HCT116 (cell line): ENCODE measurements around the gene CAB39. TPM values are rescaled to one million over a fixed set of nuclear protein-coding genes. Genes with fewer than 3 reads are reported as not detected.

Source experiments
- ATAC-seq: fragments of 200-7000 bp; cut with Tn5 transposase; 2 replicates; pipeline ENCODE4 v1.9.1; 2020; ENCODE audit warnings: mild to moderate bottlenecking, moderate library complexity
- BruUV-seq: library from RNA; stranded (reverse); fragments of 400-500 nt; replicated peaks from 2 replicates; lab custom pipeline; 2021; lab: Mats Ljungman, UMichigan
- CTCF ChIA-PET: fragments of 300-600 bp; sonication (Branson Sonifier 250); formaldehyde crosslinking; loops from one replicate; lab custom pipeline; 2021; ENCODE audit warnings: antibody characterized with exemption; lab: Charles Lee
- POLR2A ChIA-PET: fragments of 300-600, 350-600 bp; sonication (Branson Sonifier 250); formaldehyde crosslinking; loops from one replicate; lab custom pipeline; 2021; ENCODE audit warnings: antibody characterized with exemption; lab: Charles Lee
- RAD21 ChIA-PET, 2 experiments: fragments of 300-600 bp; sonication (Branson Sonifier 250); formaldehyde crosslinking; loops; one replicate each; lab custom pipeline; 2023; ENCODE audit warnings: low total read pairs in 2 of 2; ENCODE audit not compliant: uncharacterized antibody in 2 of 2, unreplicated experiment in 2 of 2, low non-redundant PET in 1 of 2; lab: Charles Lee
- DNase-seq: peaks from one replicate; pipeline ENCODE4 v3.0.0-alpha.2; 2010; ENCODE audit warnings: low read depth, low spot score
- H2AFZ ChIP-seq: fragments of 200-600 bp; shearing (Covaris generic), sonication (generic); 2 replicates; pipeline ENCODE4 v1.6.1; 2017; ENCODE audit warnings: low read depth, mixed run types, mixed read lengths, antibody characterized with exemption, low read length; ENCODE audit not compliant: poor library complexity, severe bottlenecking
- H3K27ac ChIP-seq: 2 replicates; pipeline ENCODE4 v1.5.1; 2012; ENCODE audit warnings: low read depth, low read length
- H3K27me3 ChIP-seq: fragments of 200-600 bp; sonication (generic); 2 replicates; pipeline ENCODE4 v1.6.1; 2016; ENCODE audit warnings: mixed run types, low read length, mixed read lengths; ENCODE audit not compliant: insufficient read depth
- H3K36me3 ChIP-seq, 2 experiments: fragments of 200-500 bp in 1 of 2; fragments of 200-600 bp in 1 of 2; sonication (Bioruptor generic) in 1 of 2; sonication (generic) in 1 of 2; 2 replicates each; pipeline versions ENCODE4 v1.5.1 to v1.6.1; 2014 to 2016; ENCODE audit warnings: low read length in 2 of 2, inconsistent platforms in 1 of 2, mixed read lengths in 1 of 2, mixed run types in 1 of 2; ENCODE audit not compliant: insufficient read depth in 2 of 2, control insufficient read depth in 1 of 2
- H3K4me1 ChIP-seq, 2 experiments: fragments of 200-600 bp in 1 of 2; sonication (generic) in 1 of 2; 2 replicates each; pipeline versions ENCODE4 v1.5.1 to v1.6.1; 2012 to 2017; ENCODE audit warnings: low read length in 2 of 2, inconsistent platforms in 1 of 2, mild to moderate bottlenecking in 1 of 2, mixed read lengths in 1 of 2, mixed run types in 1 of 2, moderate library complexity in 1 of 2; ENCODE audit not compliant: insufficient read depth in 2 of 2, control insufficient read depth in 1 of 2
- H3K4me2 ChIP-seq: fragments of 200-600 bp; sonication (generic); 2 replicates; pipeline ENCODE4 v1.6.1; 2017; ENCODE audit warnings: mixed run types, low read length, mixed read lengths
- H3K4me3 ChIP-seq, 2 experiments: fragments of 200-600 bp in 1 of 2; sonication (generic) in 1 of 2; replicated peaks in 1 of 2; 2 replicates each; pipeline ENCODE4 v1.5.1; 2011 to 2016; ENCODE audit warnings: low read length in 2 of 2, control low read depth in 1 of 2, low read depth in 1 of 2, mild to moderate bottlenecking in 1 of 2, mixed read lengths in 1 of 2, mixed run types in 1 of 2
- H3K79me2 ChIP-seq: fragments of 200-600 bp; sonication (generic); 2 replicates; pipeline ENCODE4 v1.6.1; 2017; ENCODE audit warnings: mild to moderate bottlenecking, mixed run types, low read length, moderate library complexity, mixed read lengths; ENCODE audit not compliant: insufficient read depth
- H3K9ac ChIP-seq: fragments of 200-600 bp; sonication (generic); 2 replicates; pipeline ENCODE4 v1.6.1; 2016; ENCODE audit warnings: low read length, mixed read lengths
- H3K9me2 ChIP-seq: fragments of 200-600 bp; sonication (generic), shearing (Covaris generic); 2 replicates; pipeline ENCODE4 v1.6.1; 2017; ENCODE audit warnings: mixed run types, mild to moderate bottlenecking, moderate library complexity; ENCODE audit not compliant: insufficient read depth
- H3K9me3 ChIP-seq, 2 experiments: fragments of 200-500 bp in 1 of 2; fragments of 200-600 bp in 1 of 2; sonication (Bioruptor generic) in 1 of 2; sonication (generic) in 1 of 2; 2 replicates each; pipeline ENCODE4 v1.6.1; 2014 to 2017; ENCODE audit warnings: low read length in 2 of 2, mixed read lengths in 2 of 2, inconsistent platforms in 1 of 2, low read depth in 1 of 2, mild to moderate bottlenecking in 1 of 2, mixed run types in 1 of 2, moderate library complexity in 1 of 2; ENCODE audit not compliant: control insufficient read depth in 1 of 2, insufficient read depth in 1 of 2
- H4K20me1 ChIP-seq: fragments of 200-600 bp; sonication (generic), shearing (Covaris generic); 2 replicates; pipeline ENCODE4 v1.6.1; 2017; ENCODE audit warnings: mixed run types, mild to moderate bottlenecking, moderate library complexity; ENCODE audit not compliant: insufficient read depth
- ATF3 ChIP-seq: IDR thresholded peaks from 2 replicates; pipeline ENCODE4 v1.6.1; 2012
- CEBPB ChIP-seq: IDR thresholded peaks from 2 replicates; pipeline ENCODE4 v1.6.1; 2012; ENCODE audit warnings: low read depth
- EGR1 ChIP-seq: IDR thresholded peaks from 2 replicates; pipeline ENCODE4 v1.6.1; 2012; ENCODE audit warnings: low read depth
- ELF1 ChIP-seq: IDR thresholded peaks from 2 replicates; pipeline ENCODE4 v1.6.1; 2012; ENCODE audit warnings: low read depth, borderline replicate concordance
- EZH2 ChIP-seq: fragments of 200-600 bp; sonication (generic); IDR thresholded peaks from 2 replicates; pipeline ENCODE4 v1.6.1; 2017; ENCODE audit warnings: antibody characterized with exemption, mixed run types
- EZH2phosphoT487 ChIP-seq: fragments of 200-600 bp; IDR thresholded peaks from 2 replicates; pipeline ENCODE4 v1.6.1; 2018; ENCODE audit warnings: antibody characterized with exemption, borderline replicate concordance
- JUND ChIP-seq: IDR thresholded peaks from 2 replicates; pipeline ENCODE4 v1.6.1; 2012
- POLR2A ChIP-seq: IDR thresholded peaks from 2 replicates; pipeline ENCODE4 v1.7.0; 2011; ENCODE audit warnings: borderline replicate concordance; ENCODE audit not compliant: insufficient read depth, insufficient read length; ENCODE audit errors: extremely low read depth
- POLR2AphosphoS5 ChIP-seq: IDR thresholded peaks from 2 replicates; pipeline ENCODE4 v1.6.1; 2011; ENCODE audit warnings: mild to moderate bottlenecking, low read depth, low read length, moderate library complexity
- RAD21 ChIP-seq: IDR thresholded peaks from 2 replicates; pipeline ENCODE4 v1.6.1; 2012; ENCODE audit warnings: low read depth, mild to moderate bottlenecking
- SIN3A ChIP-seq: IDR thresholded peaks from 2 replicates; pipeline ENCODE4 v1.6.1; 2012; ENCODE audit warnings: low read depth
- SP1 ChIP-seq: IDR thresholded peaks from 2 replicates; pipeline ENCODE4 v1.6.1; 2012; ENCODE audit warnings: low read depth
- SRF ChIP-seq: IDR thresholded peaks from 2 replicates; pipeline ENCODE4 v1.6.1; 2012; ENCODE audit warnings: low read depth
- YY1 ChIP-seq: IDR thresholded peaks from 2 replicates; pipeline ENCODE4 v1.6.1; 2011; ENCODE audit warnings: low read length, low read depth, moderate library complexity, mild to moderate bottlenecking; ENCODE audit not compliant: insufficient replicate concordance; ENCODE audit errors: extremely low read depth
- ZFX ChIP-seq: fragments of 450-650 bp; IDR thresholded peaks from 2 replicates; pipeline ENCODE4 v1.6.1; 2017
- intact Hi-C: fragments of 100-400 bp; cut with micrococcal nuclease; formaldehyde crosslinking; loops from 2 replicates; pipeline ENCODE4 v1.10.0; 2022
- total RNA-seq: library from RNA; stranded (reverse); gene quantifications from one replicate; pipeline ENCODE4 v1.2.1, GENCODE V29; 2021; ENCODE audit not compliant: unreplicated experiment
- TF ChIP-seq, protein P1 (sequence below): IDR thresholded peaks from 2 replicates; pipeline ENCODE4 v1.6.1; 2012; ENCODE audit warnings: low read depth
- TF ChIP-seq, protein P2 (sequence below), 3 experiments: fragments of 200-600 bp in 1 of 3; sonication (generic) in 1 of 3; IDR thresholded peaks in 2 of 3; conservative IDR thresholded peaks in 1 of 3; 2 replicates each; pipeline ENCODE4 v1.5.1; 2012 to 2017; ENCODE audit warnings: low read depth in 2 of 3, low read length in 2 of 3, antibody characterized with exemption in 1 of 3, borderline replicate concordance in 1 of 3, control low read depth in 1 of 3, mild to moderate bottlenecking in 1 of 3, mixed read lengths in 1 of 3, mixed run types in 1 of 3, moderate library complexity in 1 of 3; ENCODE audit not compliant: insufficient read depth in 1 of 3
- TF ChIP-seq, protein P3 (sequence below): IDR thresholded peaks from 2 replicates; pipeline ENCODE4 v1.6.1; 2012

The CAB39 gene
- total RNA-seq, 1 experiment from 2014 or later = 63.6 TPM

- ATAC-seq = no peak
- intact Hi-C loops = no loop called here
- POLR2A ChIA-PET = no interaction called here
Measured at GRCh38 chr2:230696670-230697069, 16.0 kb upstream of the CAB39 start.

More at GRCh38 chr2:230696670-230697069, 16.0 kb upstream of the CAB39 start:
- TF ChIP-seq SRF = no peak
- TF ChIP-seq, protein P1, sequence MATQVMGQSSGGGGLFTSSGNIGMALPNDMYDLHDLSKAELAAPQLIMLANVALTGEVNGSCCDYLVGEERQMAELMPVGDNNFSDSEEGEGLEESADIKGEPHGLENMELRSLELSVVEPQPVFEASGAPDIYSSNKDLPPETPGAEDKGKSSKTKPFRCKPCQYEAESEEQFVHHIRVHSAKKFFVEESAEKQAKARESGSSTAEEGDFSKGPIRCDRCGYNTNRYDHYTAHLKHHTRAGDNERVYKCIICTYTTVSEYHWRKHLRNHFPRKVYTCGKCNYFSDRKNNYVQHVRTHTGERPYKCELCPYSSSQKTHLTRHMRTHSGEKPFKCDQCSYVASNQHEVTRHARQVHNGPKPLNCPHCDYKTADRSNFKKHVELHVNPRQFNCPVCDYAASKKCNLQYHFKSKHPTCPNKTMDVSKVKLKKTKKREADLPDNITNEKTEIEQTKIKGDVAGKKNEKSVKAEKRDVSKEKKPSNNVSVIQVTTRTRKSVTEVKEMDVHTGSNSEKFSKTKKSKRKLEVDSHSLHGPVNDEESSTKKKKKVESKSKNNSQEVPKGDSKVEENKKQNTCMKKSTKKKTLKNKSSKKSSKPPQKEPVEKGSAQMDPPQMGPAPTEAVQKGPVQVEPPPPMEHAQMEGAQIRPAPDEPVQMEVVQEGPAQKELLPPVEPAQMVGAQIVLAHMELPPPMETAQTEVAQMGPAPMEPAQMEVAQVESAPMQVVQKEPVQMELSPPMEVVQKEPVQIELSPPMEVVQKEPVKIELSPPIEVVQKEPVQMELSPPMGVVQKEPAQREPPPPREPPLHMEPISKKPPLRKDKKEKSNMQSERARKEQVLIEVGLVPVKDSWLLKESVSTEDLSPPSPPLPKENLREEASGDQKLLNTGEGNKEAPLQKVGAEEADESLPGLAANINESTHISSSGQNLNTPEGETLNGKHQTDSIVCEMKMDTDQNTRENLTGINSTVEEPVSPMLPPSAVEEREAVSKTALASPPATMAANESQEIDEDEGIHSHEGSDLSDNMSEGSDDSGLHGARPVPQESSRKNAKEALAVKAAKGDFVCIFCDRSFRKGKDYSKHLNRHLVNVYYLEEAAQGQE = no peak
- no peak for TF ChIP-seq POLR2AphosphoS5
- TF ChIP-seq JUND = no peak
- no peak for TF ChIP-seq CEBPB
- no peak for TF ChIP-seq EZH2phosphoT487
- TF ChIP-seq, protein P2, sequence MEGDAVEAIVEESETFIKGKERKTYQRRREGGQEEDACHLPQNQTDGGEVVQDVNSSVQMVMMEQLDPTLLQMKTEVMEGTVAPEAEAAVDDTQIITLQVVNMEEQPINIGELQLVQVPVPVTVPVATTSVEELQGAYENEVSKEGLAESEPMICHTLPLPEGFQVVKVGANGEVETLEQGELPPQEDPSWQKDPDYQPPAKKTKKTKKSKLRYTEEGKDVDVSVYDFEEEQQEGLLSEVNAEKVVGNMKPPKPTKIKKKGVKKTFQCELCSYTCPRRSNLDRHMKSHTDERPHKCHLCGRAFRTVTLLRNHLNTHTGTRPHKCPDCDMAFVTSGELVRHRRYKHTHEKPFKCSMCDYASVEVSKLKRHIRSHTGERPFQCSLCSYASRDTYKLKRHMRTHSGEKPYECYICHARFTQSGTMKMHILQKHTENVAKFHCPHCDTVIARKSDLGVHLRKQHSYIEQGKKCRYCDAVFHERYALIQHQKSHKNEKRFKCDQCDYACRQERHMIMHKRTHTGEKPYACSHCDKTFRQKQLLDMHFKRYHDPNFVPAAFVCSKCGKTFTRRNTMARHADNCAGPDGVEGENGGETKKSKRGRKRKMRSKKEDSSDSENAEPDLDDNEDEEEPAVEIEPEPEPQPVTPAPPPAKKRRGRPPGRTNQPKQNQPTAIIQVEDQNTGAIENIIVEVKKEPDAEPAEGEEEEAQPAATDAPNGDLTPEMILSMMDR (IDR thresholded peaks at IDR 0.05 in 2 of 3, conservative IDR thresholded peaks at IDR 0.05 in 1 of 3; ENCODE audit: borderline replicate concordance in 1 of 3, insufficient read depth in 1 of 3, low read depth in 2 of 3, low read length in 2 of 3) = no peak
- no peak for TF ChIP-seq ZFX
- no peak for TF ChIP-seq RAD21
- TF ChIP-seq SIN3A = no peak
- no peak for TF ChIP-seq EGR1
- no peak for TF ChIP-seq EZH2
- TF ChIP-seq ATF3 = no peak
- no peak for TF ChIP-seq SP1
- TF ChIP-seq, protein P3, sequence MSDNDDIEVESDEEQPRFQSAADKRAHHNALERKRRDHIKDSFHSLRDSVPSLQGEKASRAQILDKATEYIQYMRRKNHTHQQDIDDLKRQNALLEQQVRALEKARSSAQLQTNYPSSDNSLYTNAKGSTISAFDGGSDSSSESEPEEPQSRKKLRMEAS = no peak
- no peak for TF ChIP-seq YY1
- no peak for TF ChIP-seq POLR2A
- TF ChIP-seq ELF1 = no peak
- peak overlapping the region; percentile 50 for H2AFZ ChIP-seq
- H3K9me2 ChIP-seq = no peaks in the 10 kb centered on the region
- no peak overlapping the region for H3K4me2 ChIP-seq
- DNase-seq = no peak
- ChIA-PET RAD21 (no interaction called here), CTCF (no interaction called here)
- no TSS peak for BruUV-seq
- no peaks in the 10 kb centered on the region for H3K36me3 ChIP-seq
- no peaks in the 10 kb centered on the region for H3K79me2 ChIP-seq
- H3K27me3 ChIP-seq = no peaks in the 10 kb centered on the region
- H3K9ac ChIP-seq = no peak overlapping the region
- H3K27ac ChIP-seq = no peak overlapping the region
- H4K20me1 ChIP-seq = no peaks in the 10 kb centered on the region
- peaks cover 0 to 45% of the 10 kb centered on the region in 2 experiments; a peak in 2 of 4 replicates for H3K4me1 ChIP-seq
- no peaks in the 10 kb centered on the region for H3K9me3 ChIP-seq
- H3K4me3 ChIP-seq = no peak overlapping the region
